HG03060 (cell line): Measurements from ENCODE around the gene ABLIM3.

ENCODE experiments used
- ATAC-seq: cut with Tn5 transposase; IDR thresholded peaks from one replicate; pipeline ENCODE4 v1.9.1; 2021; ENCODE audit warnings: low read depth, moderate number of reproducible peaks; ENCODE audit not compliant: unreplicated experiment

ABLIM3 gene

GRCh38 chr5:149215478-149216090 is 74.3 kb downstream of the ABLIM3 start:
- no peak for ATAC-seq

GRCh38 chr5:149216496-149216895 is 75.2 kb downstream of the ABLIM3 start:
- ATAC-seq: no peak

GRCh38 chr5:149217096-149217802 is 76.0 kb downstream of the ABLIM3 start:
- ATAC-seq: no peak

- no peak for ATAC-seq
Observed at GRCh38 chr5:149217803-149218155, 76.5 kb downstream of the ABLIM3 start.

GRCh38 chr5:149219584-149219983 is 78.3 kb downstream of the ABLIM3 start:
- no peak for ATAC-seq

GRCh38 chr5:149220750-149221149 is 79.5 kb downstream of the ABLIM3 start:
- no peak for ATAC-seq

GRCh38 chr5:149221326-149221725 is 80.0 kb downstream of the ABLIM3 start:
- no peak for ATAC-seq

- ATAC-seq: no peak
Observed at GRCh38 chr5:149221731-149222342, 80.5 kb downstream of the ABLIM3 start.

GRCh38 chr5:149223081-149223848 is 82.0 kb downstream of the ABLIM3 start:
- no peak for ATAC-seq

- ATAC-seq: no peak
Observed at GRCh38 chr5:149224282-149224681, 83.0 kb downstream of the ABLIM3 start.

GRCh38 chr5:149227168-149227826 is 86.0 kb downstream of the ABLIM3 start:
- no peak for ATAC-seq

GRCh38 chr5:149228618-149229297 is 87.5 kb downstream of the ABLIM3 start:
- no peak for ATAC-seq

GRCh38 chr5:149229298-149229937 is 88.1 kb downstream of the ABLIM3 start:
- ATAC-seq: no peak

GRCh38 chr5:149235841-149236240 is 94.5 kb downstream of the ABLIM3 start:
- no peak for ATAC-seq

- no peak for ATAC-seq
Observed at GRCh38 chr5:149237662-149238061, 96.4 kb downstream of the ABLIM3 start.

- no peak for ATAC-seq
Observed at GRCh38 chr5:149238540-149238939, 97.2 kb downstream of the ABLIM3 start.

- no peak for ATAC-seq
Observed at GRCh38 chr5:149239917-149240316, 98.6 kb downstream of the ABLIM3 start.

GRCh38 chr5:149240354-149240998 is 99.2 kb downstream of the ABLIM3 start:
- ATAC-seq: no peak

- ATAC-seq: no peak
Observed at GRCh38 chr5:149242339-149242738, 101.0 kb downstream of the ABLIM3 start.
